SK-N-SH treated with all-trans-retinoic acid at 6 μM for 48 hours (cell line): ENCODE data around the gene CORO7.

Experiments used
- ATAC-seq: fragments of 200-7000 bp; cut with Tn5 transposase; 3 replicates; pipeline ENCODE4 v1.9.1; 2020; ENCODE audit warnings: mild to moderate bottlenecking, moderate library complexity
- ARNTL ChIP-seq: fragments of 450-650 bp; formaldehyde crosslinking; IDR thresholded peaks from 2 replicates; pipeline ENCODE4 v1.5.0; 2020; ENCODE audit warnings: low read depth, mild to moderate bottlenecking, moderate library complexity, borderline replicate concordance
- BACH2 ChIP-seq: fragments of 250-450 bp; sonication (Bioruptor Pico); IDR thresholded peaks from 2 replicates; pipeline ENCODE4 v1.9.0; 2021; ENCODE audit warnings: mild to moderate bottlenecking, borderline replicate concordance
- CREB5 ChIP-seq: fragments of 250-450 bp; sonication (Bioruptor Pico); IDR thresholded peaks from 2 replicates; pipeline ENCODE4 v1.5.1; 2020; ENCODE audit warnings: low read depth, mild to moderate bottlenecking, moderate library complexity
- CSRNP3 ChIP-seq: fragments of 250-450 bp; sonication (Bioruptor Pico); IDR thresholded peaks from 2 replicates; pipeline ENCODE4 v1.5.1; 2021; ENCODE audit warnings: mild to moderate bottlenecking, moderate library complexity
- ESRRG ChIP-seq: fragments of 250-450 bp; sonication (Bioruptor Pico); IDR thresholded peaks from 2 replicates; pipeline ENCODE4 v1.6.1; 2021; ENCODE audit warnings: mild to moderate bottlenecking
- PATZ1 ChIP-seq: fragments of 250-450 bp; sonication (Bioruptor Pico); IDR thresholded peaks from 2 replicates; pipeline ENCODE4 v1.8.0; 2020; ENCODE audit warnings: mild to moderate bottlenecking, moderate library complexity, borderline replicate concordance
- SNAI2 ChIP-seq: fragments of 250-450 bp; sonication (Bioruptor Pico); IDR thresholded peaks from 2 replicates; pipeline ENCODE4 v1.5.0; 2020; ENCODE audit warnings: mild to moderate bottlenecking, moderate library complexity
- TCF4 ChIP-seq: fragments of 250-450 bp; sonication (Bioruptor Pico); IDR thresholded peaks from 2 replicates; pipeline ENCODE4 v1.8.0; 2021; ENCODE audit warnings: mild to moderate bottlenecking, moderate library complexity, borderline replicate concordance
- TOX ChIP-seq: fragments of 250-450 bp; sonication (Bioruptor Pico); IDR thresholded peaks from 2 replicates; pipeline ENCODE4 v1.8.0; 2021; ENCODE audit warnings: mild to moderate bottlenecking, moderate library complexity, borderline replicate concordance
- TSHZ2 ChIP-seq: fragments of 250-450 bp; sonication (Bioruptor Pico); IDR thresholded peaks from 2 replicates; pipeline ENCODE4 v1.5.0; 2020; ENCODE audit warnings: mild to moderate bottlenecking, moderate library complexity
- ZC3H10 ChIP-seq: fragments of 250-450 bp; sonication (Bioruptor Pico); IDR thresholded peaks from 2 replicates; pipeline ENCODE4 v1.5.1; 2021; ENCODE audit warnings: mild to moderate bottlenecking, moderate library complexity
- ZFP30 ChIP-seq: fragments of 450-650 bp; formaldehyde crosslinking; IDR thresholded peaks from 2 replicates; pipeline ENCODE4 v1.5.0; 2022; ENCODE audit warnings: mild to moderate bottlenecking, moderate library complexity
- ZNF565 ChIP-seq: fragments of 450-650 bp; formaldehyde crosslinking; conservative IDR thresholded peaks from 2 replicates; pipeline ENCODE4 v1.5.0; 2020; ENCODE audit warnings: low read depth, mild to moderate bottlenecking, moderate library complexity
- ZNF70 ChIP-seq: fragments of 450-650 bp; formaldehyde crosslinking; IDR thresholded peaks from 2 replicates; pipeline ENCODE4 v1.5.0; 2020; ENCODE audit warnings: mild to moderate bottlenecking, moderate library complexity
- ZNF8 ChIP-seq: fragments of 450-650 bp; formaldehyde crosslinking; IDR thresholded peaks from 2 replicates; pipeline ENCODE4 v1.5.0; 2020; ENCODE audit warnings: mild to moderate bottlenecking, moderate library complexity

Gene CORO7

GRCh38 chr16:4316864-4317531 lies 99.4 kb downstream of the CORO7 start (continued):
- TF ChIP-seq TSHZ2 (no peak), ZNF8 (CRISPR knock-in tag) (no peak), CSRNP3 (CRISPR knock-in tag) (no peak), ZNF565 (CRISPR knock-in tag) (no peak), ESRRG (CRISPR knock-in tag) (no peak), ZFP30 (CRISPR knock-in tag) (no peak)
- TF ChIP-seq, all 23 proteins: peak for 0

GRCh38 chr16:4316108-4316863 lies 100.1 kb downstream of the CORO7 start:
- no peak for TF ChIP-seq ARNTL
- TF ChIP-seq TCF4 (CRISPR knock-in tag), result no peak
- no peak for TF ChIP-seq ZFP30 (CRISPR knock-in tag)
- no peak for TF ChIP-seq SNAI2
- no peak for TF ChIP-seq ZNF70
- ATAC-seq, result peak; percentile 30

DNA sequence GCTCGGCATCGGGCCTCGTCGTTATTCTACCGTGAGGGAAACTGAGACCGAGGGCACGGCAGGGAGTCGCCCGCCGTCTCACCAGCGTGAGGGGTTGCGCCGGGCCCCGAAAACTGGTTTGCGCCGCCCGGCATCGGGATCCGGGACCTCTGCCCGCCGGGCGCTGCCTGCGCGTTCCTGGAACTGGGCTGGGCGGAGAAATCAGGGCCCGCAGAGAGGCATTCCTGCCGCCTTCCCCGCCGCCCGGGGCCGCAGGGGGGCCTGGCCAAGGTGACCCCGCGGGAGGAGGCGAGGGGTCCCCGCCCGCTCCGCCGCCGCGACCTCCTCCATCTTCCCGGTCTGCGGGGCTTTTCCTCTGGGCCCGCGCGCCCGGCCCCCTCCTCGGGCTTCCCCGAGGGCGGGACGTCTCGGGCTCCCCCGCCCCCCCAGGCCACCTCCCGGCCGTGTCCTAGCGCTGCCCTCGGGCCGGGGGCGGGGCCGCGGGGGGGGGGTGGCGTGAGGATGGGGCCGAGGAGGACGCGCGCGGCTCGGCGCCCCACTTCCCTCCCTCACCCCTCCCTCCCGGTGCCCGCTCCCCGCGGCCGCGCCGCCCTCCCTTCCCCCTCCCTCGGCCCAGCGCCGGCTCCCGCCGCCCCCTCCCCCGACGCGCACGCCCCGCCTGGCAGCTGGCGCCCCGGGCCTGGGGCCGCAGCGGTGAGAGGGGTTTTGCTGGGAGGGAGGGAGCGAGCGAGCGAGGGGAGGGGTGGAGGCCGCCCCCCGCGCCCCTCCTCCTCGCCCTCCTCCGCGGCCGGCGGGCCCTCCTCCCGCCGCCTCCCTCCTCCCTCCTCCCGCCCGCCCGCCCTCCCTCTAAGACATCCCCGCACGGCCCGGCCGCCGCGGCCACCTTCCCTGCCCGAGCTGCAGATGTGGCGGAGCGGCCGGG lies 100.9 kb downstream of the CORO7 start, which contains the start of gene GLIS2:
TSS of gene GLIS2 (plus strand) at position 882 of the 922 bp plus-strand sequence. CDS start 16,214 bp downstream, outside the sequence.
- peak; percentile 63 for ATAC-seq
- TF ChIP-seq BACH2 (CRISPR knock-in tag) (no peak), CREB5 (CRISPR knock-in tag) (no peak), PATZ1 (CRISPR knock-in tag) (peak; percentile 19; the same call in 1 of the 2 replicates), ESRRG (CRISPR knock-in tag) (no peak), ZC3H10 (CRISPR knock-in tag) (no peak)

DNA sequence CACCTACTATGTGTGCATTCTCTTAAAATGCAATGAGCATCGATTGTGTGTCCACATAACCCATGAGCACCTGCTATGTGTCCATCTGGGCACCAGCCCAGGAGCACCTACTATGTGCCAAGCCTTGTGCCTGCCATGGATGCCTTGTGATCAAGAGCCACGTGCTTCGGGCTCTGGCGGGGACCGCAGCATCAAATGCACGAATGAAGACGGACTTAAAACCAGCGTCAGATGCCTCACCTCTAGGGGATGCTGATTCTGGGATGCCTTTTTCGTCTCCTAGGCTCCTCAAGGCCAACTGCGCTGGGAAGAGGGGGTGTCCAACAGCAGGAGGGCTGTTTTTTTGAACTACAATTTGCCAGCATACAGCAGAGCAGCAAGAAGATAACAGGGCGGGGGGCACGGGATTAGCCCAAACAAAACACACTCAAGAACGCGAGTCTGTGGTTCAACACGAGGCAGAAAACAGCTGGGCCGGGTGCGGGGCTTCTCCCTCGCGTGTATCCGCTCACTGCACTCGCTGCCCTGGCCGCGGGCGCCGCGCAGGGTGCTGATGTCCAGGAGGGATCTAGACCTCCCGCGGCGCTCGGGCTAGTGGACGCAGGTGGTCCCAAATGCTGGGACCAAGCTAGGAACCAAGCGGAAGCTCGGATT lies 101.7 kb downstream of the CORO7 start:
- TF ChIP-seq TOX, result no peak
- TF ChIP-seq ZNF70, result no peak
- TF ChIP-seq ZNF8 (CRISPR knock-in tag), result no peak
- no peak for TF ChIP-seq TSHZ2
- ATAC-seq, result peak; percentile 42
